GM19397 (cell line): Measurements from ENCODE around the gene ACSBG1.
"Not testable (repeated sequence)": the region's sequence is repeated elsewhere in the genome, so short reads cannot be mapped to it uniquely, and the experiment has no call there.

Experiments
- ATAC-seq: cut with Tn5 transposase; IDR thresholded peaks from one replicate; pipeline ENCODE4 v1.9.1; 2021; ENCODE audit warnings: mild to moderate bottlenecking, moderate library complexity; ENCODE audit not compliant: unreplicated experiment

ACSBG1 gene

GRCh38 chr15:78251136-78251535 is 16.8 kb upstream of the ACSBG1 start:
- no peak for ATAC-seq

DNA sequence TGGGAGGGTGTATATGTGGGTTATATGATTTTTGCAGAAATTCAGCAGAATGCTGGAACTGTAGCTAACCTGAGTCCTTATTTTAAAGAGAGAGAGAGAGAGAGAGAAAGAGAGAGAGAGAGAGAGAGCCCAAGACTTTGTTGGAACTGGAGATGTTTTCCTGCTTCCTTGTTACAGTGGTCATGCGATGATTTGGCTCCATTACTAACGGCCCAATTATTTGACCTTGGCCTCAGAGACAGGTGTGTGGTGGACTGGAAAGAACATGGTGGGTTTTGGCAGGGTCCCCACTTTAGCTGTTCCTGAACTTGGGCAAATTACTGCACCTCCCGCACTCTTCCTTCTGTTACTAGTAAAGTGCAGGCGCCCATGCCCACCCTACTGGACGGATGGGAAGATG is 14.8 kb upstream of the ACSBG1 start:
- ATAC-seq: no peak

DNA sequence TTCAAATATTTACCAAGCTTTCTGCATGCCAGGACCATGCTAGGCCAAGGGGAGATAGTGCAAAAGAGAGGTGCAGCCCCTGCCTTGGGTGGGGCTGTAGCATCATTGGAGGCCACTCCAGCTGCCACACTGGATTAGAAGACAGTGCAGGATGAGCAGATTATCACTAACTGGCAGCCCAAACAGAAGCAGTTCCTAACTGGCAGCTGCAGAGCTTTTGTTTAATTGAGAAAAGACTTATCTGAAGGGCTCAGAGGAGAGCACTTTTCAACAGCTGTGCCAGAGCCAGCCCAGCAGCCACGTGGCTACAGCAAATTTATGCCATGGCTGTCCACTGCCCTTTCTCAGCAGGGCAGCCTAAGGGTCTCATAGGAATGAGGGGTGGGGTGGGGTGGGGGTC is 13.5 kb upstream of the ACSBG1 start:
- no peak for ATAC-seq

GRCh38 chr15:78245976-78246620 is 11.7 kb upstream of the ACSBG1 start:
- not testable (repeated sequence) for ATAC-seq

DNA sequence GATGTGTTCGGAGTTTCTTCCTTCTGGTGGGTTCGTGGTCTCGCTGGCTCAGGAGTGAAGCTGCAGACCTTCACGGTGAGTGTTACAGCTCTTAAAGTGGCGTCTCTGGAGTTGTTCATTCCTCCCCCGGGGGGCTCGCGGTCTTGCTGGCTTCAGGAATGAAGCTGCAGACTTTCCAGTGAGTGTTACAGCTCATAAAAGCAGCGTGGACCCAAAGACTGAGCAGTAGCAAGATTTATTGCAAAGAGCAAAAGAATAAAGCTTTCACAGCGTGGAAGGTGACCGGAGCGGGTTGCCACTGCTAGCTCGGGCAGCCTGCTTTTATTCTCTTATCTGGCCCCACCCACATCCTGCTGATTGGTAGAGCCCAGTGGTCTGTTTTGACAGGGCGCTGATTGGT is 11.0 kb upstream of the ACSBG1 start:
- ATAC-seq: not testable (repeated sequence)

GRCh38 chr15:78244893-78245292 is 10.5 kb upstream of the ACSBG1 start:
- ATAC-seq: no peak

DNA sequence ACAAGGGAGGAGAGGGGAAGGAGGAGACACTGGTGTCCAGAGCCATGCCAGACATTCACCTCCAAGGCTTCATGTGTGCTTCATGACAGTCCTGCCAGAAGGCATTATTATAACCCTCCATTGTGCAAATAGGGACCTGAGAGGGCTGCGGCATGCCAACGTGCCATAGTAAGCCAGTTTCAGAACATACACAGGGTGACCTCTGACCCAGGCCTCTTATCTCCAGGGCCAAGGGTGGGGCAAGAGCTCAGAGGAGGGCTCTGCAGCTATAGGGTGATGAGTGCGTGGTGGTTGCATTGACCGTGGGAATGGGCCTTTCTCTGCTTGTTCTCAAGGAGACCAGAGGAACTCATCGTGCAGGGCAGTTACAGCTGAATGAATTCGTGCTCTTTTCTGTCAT is 9.7 kb upstream of the ACSBG1 start:
- no peak for ATAC-seq

DNA sequence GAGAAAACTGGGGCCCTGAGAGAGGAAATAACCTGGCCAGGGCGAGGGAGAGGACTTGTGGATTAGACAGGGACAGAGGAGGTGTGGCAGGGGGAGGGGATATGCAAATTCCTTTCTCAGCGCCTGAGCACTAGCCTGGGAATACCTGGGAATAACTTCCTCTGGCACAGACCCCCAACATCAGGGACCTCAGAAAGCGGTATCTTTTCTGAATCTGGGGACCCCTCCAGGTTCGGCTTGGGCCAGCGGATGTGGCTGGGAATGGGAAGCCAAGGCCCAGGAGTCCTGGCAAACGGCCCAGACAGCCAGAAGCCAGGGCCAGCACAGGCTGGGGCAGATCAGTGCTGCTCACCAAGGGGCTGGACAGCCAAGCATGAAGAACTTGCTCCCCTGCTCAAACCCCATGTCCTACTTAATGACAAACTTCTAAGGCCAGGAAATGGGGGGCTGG is 9.2 kb upstream of the ACSBG1 start:
- ATAC-seq: no peak

GRCh38 chr15:78243058-78243457 is 8.7 kb upstream of the ACSBG1 start:
- ATAC-seq: no peak

GRCh38 chr15:78242128-78242527 is 7.8 kb upstream of the ACSBG1 start:
- ATAC-seq: no peak

DNA sequence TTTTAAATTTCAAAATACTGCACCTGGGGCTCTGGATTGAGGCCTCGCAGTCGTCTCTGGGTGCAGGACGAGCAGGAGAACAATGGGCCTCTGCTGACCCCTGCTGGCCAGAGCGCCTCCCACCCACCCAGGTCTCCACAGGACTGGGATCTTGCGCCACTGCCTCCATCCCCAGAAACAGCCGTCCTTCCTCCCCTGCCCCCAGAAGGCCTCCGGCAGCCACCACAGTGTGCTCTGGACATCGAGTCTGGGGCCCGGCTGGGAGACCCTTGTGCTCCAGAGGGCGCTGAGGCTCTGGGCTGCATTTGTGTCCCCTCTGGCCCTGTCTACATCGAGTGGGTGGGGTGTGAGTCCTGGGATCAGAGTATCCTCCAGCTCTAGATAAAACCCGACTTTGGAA is 6.7 kb upstream of the ACSBG1 start:
- ATAC-seq: no peak

- no peak for ATAC-seq
These were observed 5.4 kb upstream of the ACSBG1 start for GRCh38 chr15:78239811-78240210.

DNA sequence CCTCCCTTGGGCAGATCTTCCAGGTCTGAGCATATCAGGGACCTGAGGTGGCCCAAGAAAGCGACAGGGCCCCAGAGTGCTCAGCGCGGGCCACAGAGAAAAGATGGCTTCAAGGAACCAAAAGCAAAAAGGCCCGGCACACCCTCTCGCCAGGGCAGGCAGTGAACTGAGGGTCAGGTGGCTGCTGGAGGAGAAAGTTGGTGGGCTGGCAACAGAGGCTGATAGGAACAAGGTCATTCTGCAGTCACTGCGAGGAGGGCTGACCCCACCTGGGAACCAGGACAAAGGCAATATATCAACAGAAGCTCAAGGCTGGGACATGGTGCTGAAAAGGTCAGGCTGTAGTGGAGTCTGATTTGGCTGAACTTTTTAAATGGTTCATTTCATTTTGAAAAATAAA is 2.8 kb upstream of the ACSBG1 start:
- no peak for ATAC-seq

DNA sequence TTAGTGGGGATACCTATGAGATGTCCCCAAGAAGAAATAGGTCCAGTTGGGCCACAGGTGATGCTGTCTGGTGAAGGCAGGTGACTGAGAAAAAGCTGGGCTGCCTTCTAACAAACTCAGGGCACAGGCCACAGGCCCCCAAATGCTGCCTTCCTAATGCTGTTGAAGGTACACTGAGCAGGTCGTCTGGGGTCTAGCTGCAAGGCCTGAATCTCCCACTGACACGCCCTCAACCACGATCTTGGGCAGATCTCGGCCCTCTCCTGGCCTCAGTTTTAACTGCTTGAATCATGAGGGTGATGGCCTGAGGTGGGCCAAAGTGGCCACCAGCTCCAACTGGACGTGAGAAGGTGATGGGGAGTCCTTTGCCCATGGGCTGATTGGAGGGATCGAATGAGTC is 2.1 kb upstream of the ACSBG1 start:
- ATAC-seq: no peak

DNA sequence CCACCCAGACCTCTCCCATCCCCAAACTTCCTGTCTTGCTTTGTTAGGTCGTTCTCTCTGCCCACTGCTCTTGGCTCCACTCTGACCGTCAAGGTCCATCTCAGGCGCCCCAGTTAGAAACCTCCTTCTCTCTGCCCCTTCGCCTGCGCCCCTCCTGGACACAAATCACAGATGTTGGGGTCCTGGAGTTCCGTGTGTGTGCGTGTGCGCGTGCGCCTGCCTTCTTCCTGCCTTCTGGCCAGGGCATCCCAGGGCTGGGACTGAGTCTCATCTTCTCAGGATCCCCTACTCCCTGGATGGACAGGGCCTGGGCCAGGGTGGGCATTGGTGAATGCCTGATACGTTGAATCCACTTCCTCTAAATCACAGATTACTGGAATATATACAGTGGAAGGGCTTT is 869 bp downstream of the ACSBG1 start:
- no peak for ATAC-seq

DNA sequence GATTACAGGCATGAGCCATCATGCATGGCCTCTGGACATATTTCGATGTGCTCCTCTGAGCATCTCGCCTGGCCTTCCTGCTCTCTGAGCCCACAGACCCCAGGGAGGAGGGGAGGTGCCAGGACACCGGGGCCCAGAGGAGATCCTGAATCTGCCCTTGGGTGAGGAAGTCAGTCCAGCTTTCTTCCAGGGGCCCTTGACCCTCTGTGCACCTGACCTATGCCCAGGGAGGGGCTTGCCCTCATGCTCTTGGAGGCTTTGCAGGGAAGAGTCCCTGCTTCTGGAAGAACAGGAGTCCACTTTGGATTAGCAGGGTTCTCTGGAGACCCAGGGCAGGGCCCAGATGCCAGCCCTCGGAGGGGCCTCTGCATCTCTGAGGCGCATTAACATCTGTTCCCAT is 1.4 kb downstream of the ACSBG1 start:
- ATAC-seq: no peak

GRCh38 chr15:78229431-78230406 is 4.6 kb downstream of the ACSBG1 start:
- no peak for ATAC-seq

- no peak for ATAC-seq
These were observed 5.9 kb downstream of the ACSBG1 start for GRCh38 chr15:78228356-78228996.

- no peak for ATAC-seq
These were observed 8.4 kb downstream of the ACSBG1 start for GRCh38 chr15:78225783-78226541.

DNA sequence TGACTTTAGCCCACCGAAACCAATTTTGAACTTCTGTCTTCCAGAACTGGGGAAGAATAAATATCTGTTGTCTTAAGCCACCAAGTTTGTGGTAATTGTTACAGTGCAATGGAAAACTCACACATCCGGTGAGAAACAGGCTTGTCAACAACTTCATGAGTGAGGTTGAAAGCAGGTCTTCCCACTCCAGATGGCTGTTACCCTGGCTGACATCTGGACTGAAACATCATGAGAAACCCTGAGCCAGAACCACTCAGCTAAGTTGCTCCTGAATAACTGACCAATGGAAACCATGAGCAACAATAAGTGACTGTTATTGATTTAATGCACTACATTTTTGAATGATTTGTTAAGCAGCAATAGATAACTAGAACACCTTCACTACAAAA is 10.3 kb downstream of the ACSBG1 start:
- no peak for ATAC-seq
